ENCODE data around the gene BBS2. TPM values are rescaled to one million over a fixed set of nuclear protein-coding genes. Genes with fewer than 3 reads are reported as not detected.

The BBS2 gene
- total and polyA plus RNA-seq, 2 of the 13 experiments (the other 11 are each of a cell fraction or from before 2014, with no cell fraction given), result 59.7 to 68.3 TPM

GRCh38 chr16:56551796-56552738 is 32.2 kb upstream of the BBS2 start (continued):
- TF ChIP-seq ZNF782 (CRISPR knock-in tag; IDR thresholded peaks at IDR 0.05; ENCODE audit: borderline replicate concordance), result no peak
- TF ChIP-seq ZFP91 (CRISPR knock-in tag; IDR thresholded peaks at IDR 0.05; ENCODE audit: borderline replicate concordance), result peak; percentile 84
- TF ChIP-seq GMEB2 (CRISPR knock-in tag; IDR thresholded peaks at IDR 0.05; ENCODE audit: low read depth), result no peak
- TF ChIP-seq ZBTB2 (CRISPR knock-in tag; IDR thresholded peaks at IDR 0.05; ENCODE audit: low read depth), result no peak
- peak; percentile 54; the same call in 1 of the 2 replicates for TF ChIP-seq JUN (CRISPR knock-in tag; IDR thresholded peaks at IDR 0.05)
- peak; percentile 65; the same call in 1 of the 2 replicates for TF ChIP-seq SMYD3 (CRISPR knock-in tag; IDR thresholded peaks at IDR 0.05)
- TF ChIP-seq ZNF530 (CRISPR knock-in tag; IDR thresholded peaks at IDR 0.05; ENCODE audit: low read depth), result no peak
- no peak for TF ChIP-seq THYN1 (CRISPR knock-in tag; IDR thresholded peaks at IDR 0.05; ENCODE audit: borderline replicate concordance, low read depth)
- TF ChIP-seq ZNF784 (CRISPR knock-in tag; IDR thresholded peaks at IDR 0.05; ENCODE audit: borderline replicate concordance), result no peak
- no peak for TF ChIP-seq HNRNPH1 (optimal IDR thresholded peaks at IDR 0.05; ENCODE audit: low read depth, low read length)
- TF ChIP-seq PATZ1 (CRISPR knock-in tag; IDR thresholded peaks at IDR 0.05), result peak; percentile 72
- TF ChIP-seq IRF1 (CRISPR knock-in tag; IDR thresholded peaks at IDR 0.05; ENCODE audit: low read depth), result no peak
- no peak; the same call in 1 of the 2 replicates for TF ChIP-seq ZNF687 (CRISPR knock-in tag; IDR thresholded peaks at IDR 0.05)

Data from HepG2 (cell line).